Gastrocnemius medialis (tissue), 4 donors: Measurements from ENCODE around the gene ALG10B. TPM values are rescaled to one million over a fixed set of nuclear protein-coding genes. Genes with fewer than 3 reads are reported as not detected.

Experiments
- ATAC-seq, 2 donors: fragments of 150-250 bp; one replicate each; pipeline ENCODE4 v1.9.1; 2016
- DNase-seq, 2 donors: peaks; one replicate each; pipeline ENCODE4 v3.0.0-alpha.2; 2019
- H3K27ac ChIP-seq, 4 donors: fragments of 200-600 bp; sonication (generic); 1 replicate in 1 of 4; 2 replicates in 3 of 4; pipeline ENCODE4 v1.5.1; 2016 to 2018; ENCODE audit warnings: mild to moderate bottlenecking in 2 of 4, moderate library complexity in 1 of 4
- H3K27me3 ChIP-seq, 3 donors: fragments of 200-600 bp; sonication (generic) in 2 of 3; 1 replicate in 1 of 3; 2 replicates in 2 of 3; pipeline versions ENCODE4 v1.5.1 to v1.6.0; 2016 to 2019; ENCODE audit warnings: mild to moderate bottlenecking in 1 of 3, moderate library complexity in 1 of 3
- H3K36me3 ChIP-seq, 2 donors: fragments of 200-600 bp; sonication (generic) in 1 of 2; one replicate each; pipeline ENCODE4 v1.5.1; 2017 to 2018
- H3K4me1 ChIP-seq, 2 donors: fragments of 200-600 bp; sonication (generic) in 1 of 2; one replicate each; pipeline ENCODE4 v1.5.1; 2016 to 2017; ENCODE audit warnings: mild to moderate bottlenecking in 2 of 2
- H3K4me3 ChIP-seq, 4 donors: fragments of 200-600 bp; sonication (generic) in 3 of 4; 1 replicate in 1 of 4; 2 replicates in 3 of 4; pipeline ENCODE4 v1.5.1; 2016 to 2019; ENCODE audit warnings: mild to moderate bottlenecking in 2 of 4
- H3K9me3 ChIP-seq, 3 donors: fragments of 200-600 bp; sonication (generic) in 2 of 3; 1 replicate in 1 of 3; 2 replicates in 2 of 3; pipeline ENCODE4 v1.5.1; 2016 to 2019
- POLR2A ChIP-seq, 2 donors: fragments of 450-650 bp; IDR thresholded peaks; one replicate each; pipeline ENCODE4 v1.6.1; 2017; ENCODE audit warnings: antibody characterized with exemption in 2 of 2, mild to moderate bottlenecking in 2 of 2, moderate library complexity in 2 of 2
- in situ Hi-C, 4 donors: fragments of 200-750 bp; cut with MboI; loops; one replicate each; pipeline versions ENCODE4 v1.15.0 to v1.8.0; 2017; ENCODE audit warnings: low sequenced_read_pairs in 4 of 4
- intact Hi-C: fragments of 100-400 bp; cut with DNase I; formaldehyde crosslinking; loops from one replicate; pipeline ENCODE4 v1.15.1; 2023; ENCODE audit warnings: low total_unique reads
- total RNA-seq, 4 donors: library from RNA; depleted of rRNA; stranded (reverse); fragments of >200 nt; gene quantifications; one replicate each; pipeline versions ENCODE4 v1.1.0 to v1.2.3, GENCODE V29; 2016
- TF ChIP-seq, protein P1 (sequence below), 5 experiments: fragments of 450-650 bp in 3 of 5; fragments of 200-600 bp in 2 of 5; sonication (generic) in 2 of 5; IDR thresholded peaks in 4 of 5; conservative IDR thresholded peaks in 1 of 5; 1 replicate in 4 of 5; 2 replicates in 1 of 5; pipeline ENCODE4 v1.5.1; 2016 to 2019; ENCODE audit warnings: antibody characterized with exemption in 5 of 5, mild to moderate bottlenecking in 3 of 5, moderate library complexity in 3 of 5

The ALG10B gene
- total RNA-seq, 4 donors from 2014 or later, result 1.1 to 3.8 (median 3.2) TPM

DNA sequence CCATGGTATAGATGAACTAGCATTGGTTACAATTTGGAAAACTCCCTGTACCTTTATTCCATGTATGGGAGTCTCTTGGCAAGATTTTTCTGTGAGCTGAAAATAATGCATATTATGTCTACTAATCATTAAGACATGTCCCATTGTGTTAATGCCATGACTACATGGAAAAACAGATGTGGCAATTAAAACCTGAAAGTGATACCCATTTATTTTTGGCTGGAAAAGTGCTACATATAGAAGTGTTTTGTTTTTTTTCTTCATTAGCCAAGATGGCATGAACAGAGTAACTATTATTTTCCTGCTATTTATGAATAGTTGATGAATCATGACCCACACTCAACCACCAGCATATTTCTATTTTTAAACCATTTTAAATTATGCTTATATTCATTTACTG lies 58.2 kb downstream of the ALG10B start:
- no peaks in the 10 kb centered on the region for H3K4me1 ChIP-seq
- no peaks in the 10 kb centered on the region for H3K9me3 ChIP-seq
- TF ChIP-seq, protein P1, sequence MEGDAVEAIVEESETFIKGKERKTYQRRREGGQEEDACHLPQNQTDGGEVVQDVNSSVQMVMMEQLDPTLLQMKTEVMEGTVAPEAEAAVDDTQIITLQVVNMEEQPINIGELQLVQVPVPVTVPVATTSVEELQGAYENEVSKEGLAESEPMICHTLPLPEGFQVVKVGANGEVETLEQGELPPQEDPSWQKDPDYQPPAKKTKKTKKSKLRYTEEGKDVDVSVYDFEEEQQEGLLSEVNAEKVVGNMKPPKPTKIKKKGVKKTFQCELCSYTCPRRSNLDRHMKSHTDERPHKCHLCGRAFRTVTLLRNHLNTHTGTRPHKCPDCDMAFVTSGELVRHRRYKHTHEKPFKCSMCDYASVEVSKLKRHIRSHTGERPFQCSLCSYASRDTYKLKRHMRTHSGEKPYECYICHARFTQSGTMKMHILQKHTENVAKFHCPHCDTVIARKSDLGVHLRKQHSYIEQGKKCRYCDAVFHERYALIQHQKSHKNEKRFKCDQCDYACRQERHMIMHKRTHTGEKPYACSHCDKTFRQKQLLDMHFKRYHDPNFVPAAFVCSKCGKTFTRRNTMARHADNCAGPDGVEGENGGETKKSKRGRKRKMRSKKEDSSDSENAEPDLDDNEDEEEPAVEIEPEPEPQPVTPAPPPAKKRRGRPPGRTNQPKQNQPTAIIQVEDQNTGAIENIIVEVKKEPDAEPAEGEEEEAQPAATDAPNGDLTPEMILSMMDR (IDR thresholded peaks at IDR 0.05 in 4 of 5, conservative IDR thresholded peaks at IDR 0.05 in 1 of 5), result no peak
- TF ChIP-seq POLR2A (IDR thresholded peaks at IDR 0.05), result no peak
- DNase-seq, result no peak
- in situ Hi-C loops, result no loop called here
- intact Hi-C loops, result no loop called here
- no peak overlapping the region for H3K4me3 ChIP-seq
- H3K36me3 ChIP-seq, result no peaks in the 10 kb centered on the region
- ATAC-seq, result no peak
- H3K27me3 ChIP-seq, result no peaks in the 10 kb centered on the region
- no peak overlapping the region for H3K27ac ChIP-seq
